Posterior cingulate gyrus (tissue), 11 donors: ENCODE measurements around the gene CRACR2A.

Experiments used
- DNase-seq, 10 donors: peaks; one replicate each; pipeline versions ENCODE4 v3.0.0 to v3.0.0-alpha.2; 2020 to 2021; ENCODE audit warnings: mixed read lengths in 3 of 10
- intact Hi-C: fragments of 100-400 bp; cut with DNase I; formaldehyde crosslinking; loops from one replicate; pipeline ENCODE4 v1.15.1; 2023

Gene CRACR2A

DNA sequence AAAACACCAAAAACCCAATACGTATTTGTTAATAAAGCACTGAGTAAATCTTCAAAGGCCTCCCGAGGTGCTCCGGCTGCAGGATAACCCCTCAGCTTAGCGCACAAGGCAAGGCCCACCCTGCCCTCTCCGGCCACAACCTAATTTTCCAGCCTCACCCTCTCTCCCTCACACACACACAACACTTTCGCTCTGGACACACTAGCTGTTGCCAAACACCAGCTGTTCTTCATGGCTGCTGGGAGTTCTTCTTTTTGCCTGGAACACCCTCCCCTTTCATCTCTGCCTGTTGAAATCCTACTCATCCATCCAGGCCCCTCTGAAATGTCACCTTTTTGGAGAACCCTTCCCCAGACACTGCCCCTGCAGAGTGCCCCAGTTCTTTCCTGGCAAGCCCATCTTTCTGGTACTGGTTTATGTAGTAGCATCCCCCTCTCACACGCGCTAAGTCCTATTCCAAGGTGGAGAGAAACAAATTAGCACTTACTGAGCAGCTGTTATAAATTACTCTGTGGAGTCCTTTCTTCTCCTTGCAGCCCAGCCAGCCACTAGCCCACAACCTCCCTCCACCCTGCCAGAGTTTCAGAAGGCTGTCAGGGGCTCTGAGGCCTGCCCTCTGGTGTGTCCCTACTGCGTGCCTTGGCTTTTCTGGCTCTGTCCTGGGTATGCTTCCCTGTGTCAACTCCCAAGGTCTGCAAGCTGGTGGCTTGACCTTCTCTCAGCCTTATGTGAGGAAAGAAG is 805 bp upstream of the CRACR2A start:
- DNase-seq, result peak in 1 of 10 donors; percentile 43
- intact Hi-C loops, result no loop called here

DNA sequence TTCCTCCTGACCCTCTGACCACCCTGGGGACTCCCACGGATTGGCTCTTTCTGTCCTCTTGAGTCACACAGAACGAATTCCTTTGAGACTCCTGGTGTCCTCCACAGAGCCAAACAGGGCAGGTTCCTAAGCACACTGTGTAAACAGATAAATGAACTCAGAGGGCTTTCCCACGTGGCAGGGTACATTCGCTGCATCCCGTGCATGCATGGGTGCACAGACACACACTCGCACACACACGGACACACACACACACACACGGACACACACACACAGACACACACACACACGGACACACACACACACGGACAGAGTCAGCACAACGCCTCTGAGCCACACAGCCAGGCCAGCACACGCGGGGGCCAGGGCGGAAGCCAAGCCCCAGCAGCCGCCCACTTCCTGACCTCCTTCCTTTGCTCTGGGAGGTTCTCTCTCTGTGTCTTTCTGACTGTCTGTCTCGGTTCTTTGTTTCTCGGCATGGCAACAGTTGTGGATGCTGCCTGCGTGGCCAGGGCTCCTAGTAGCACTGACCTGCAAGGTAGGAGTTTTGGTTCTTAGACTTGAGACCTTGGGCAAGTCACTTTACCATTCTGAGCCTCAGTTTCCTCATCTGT is 706 bp downstream of the CRACR2A start:
- intact Hi-C loops, result no loop called here
- peak in 1 of 10 donors; percentile 45 for DNase-seq

- intact Hi-C loops, result no loop called here
- peak in 1 of 10 donors; percentile 43 for DNase-seq
Measured at GRCh38 chr12:3751151-3752095, 1.5 kb downstream of the CRACR2A start.

GRCh38 chr12:3750616-3751015 is 2.3 kb downstream of the CRACR2A start:
- DNase-seq, result peak in 1 of 10 donors; percentile 16
- intact Hi-C loops, result no loop called here

- intact Hi-C loops, result no loop called here
- peak in 1 of 10 donors; percentile 21 for DNase-seq
Measured at GRCh38 chr12:3748620-3749019, 4.3 kb downstream of the CRACR2A start.

GRCh38 chr12:3747976-3748619 is 4.8 kb downstream of the CRACR2A start:
- DNase-seq, result peak in 1 of 10 donors; percentile 57
- intact Hi-C loops, result no loop called here

- intact Hi-C loops, result no loop called here
- DNase-seq, result peak in 1 of 10 donors; percentile 73
Measured at GRCh38 chr12:3747543-3747942, 5.4 kb downstream of the CRACR2A start.

- DNase-seq, result no peak
- intact Hi-C loops, result no loop called here
Measured at GRCh38 chr12:3746758-3747157, 6.2 kb downstream of the CRACR2A start.

DNA sequence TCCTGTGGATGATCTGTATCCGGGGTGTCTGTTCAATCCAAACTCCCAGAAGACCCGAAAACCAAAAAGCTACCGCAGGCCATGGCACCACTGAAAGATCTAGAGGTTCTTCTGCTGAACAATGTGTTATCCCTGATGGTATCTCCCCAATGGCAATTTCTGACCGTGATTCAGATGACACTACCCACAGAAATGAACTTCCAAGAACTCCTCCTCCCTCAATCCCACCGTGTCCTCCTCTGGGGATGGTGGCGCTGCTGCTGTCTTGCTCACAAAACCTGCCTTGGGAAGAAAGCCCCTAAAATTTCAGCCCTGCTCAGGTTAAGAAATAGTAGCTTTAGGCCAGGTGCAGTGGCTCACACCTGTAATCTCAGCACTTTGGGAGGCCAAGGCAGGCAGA is 7.8 kb downstream of the CRACR2A start:
- intact Hi-C loops, result no loop called here
- no peak for DNase-seq

DNA sequence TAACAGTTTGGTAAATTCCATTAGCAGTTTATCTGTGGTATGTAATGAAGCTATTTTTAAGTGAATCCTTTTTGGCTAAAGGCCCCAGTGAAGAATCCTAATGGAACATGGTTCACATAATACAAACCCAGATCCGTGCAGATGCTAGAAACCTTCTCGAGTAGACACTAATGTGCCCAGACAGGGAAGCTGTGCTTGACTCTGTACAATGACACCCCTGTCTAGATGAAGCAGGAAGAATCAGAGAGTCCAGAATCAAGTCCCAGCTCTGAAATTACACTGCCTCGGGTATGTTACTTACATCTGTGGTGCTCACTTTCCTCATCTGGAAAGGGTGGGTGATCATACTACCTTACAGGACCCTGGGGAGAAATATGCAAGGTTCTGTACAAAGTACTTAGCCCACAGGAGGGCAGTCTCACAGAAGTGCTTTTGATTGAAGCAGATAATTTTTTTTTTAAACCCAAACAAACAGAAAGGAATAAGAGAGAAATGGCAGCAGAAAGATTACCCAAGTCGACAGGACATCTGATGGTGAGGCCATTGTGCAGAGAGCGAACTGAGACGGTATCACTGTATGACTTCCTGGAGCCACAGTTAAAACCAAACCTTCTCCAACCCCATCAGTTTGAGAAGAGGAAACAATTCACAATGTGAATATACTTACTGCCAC is 8.5 kb downstream of the CRACR2A start:
- DNase-seq, result no peak
- intact Hi-C loops, result no loop called here

- no peak for DNase-seq
- intact Hi-C loops, result no loop called here
Measured at GRCh38 chr12:3743803-3744202, 9.1 kb downstream of the CRACR2A start.

DNA sequence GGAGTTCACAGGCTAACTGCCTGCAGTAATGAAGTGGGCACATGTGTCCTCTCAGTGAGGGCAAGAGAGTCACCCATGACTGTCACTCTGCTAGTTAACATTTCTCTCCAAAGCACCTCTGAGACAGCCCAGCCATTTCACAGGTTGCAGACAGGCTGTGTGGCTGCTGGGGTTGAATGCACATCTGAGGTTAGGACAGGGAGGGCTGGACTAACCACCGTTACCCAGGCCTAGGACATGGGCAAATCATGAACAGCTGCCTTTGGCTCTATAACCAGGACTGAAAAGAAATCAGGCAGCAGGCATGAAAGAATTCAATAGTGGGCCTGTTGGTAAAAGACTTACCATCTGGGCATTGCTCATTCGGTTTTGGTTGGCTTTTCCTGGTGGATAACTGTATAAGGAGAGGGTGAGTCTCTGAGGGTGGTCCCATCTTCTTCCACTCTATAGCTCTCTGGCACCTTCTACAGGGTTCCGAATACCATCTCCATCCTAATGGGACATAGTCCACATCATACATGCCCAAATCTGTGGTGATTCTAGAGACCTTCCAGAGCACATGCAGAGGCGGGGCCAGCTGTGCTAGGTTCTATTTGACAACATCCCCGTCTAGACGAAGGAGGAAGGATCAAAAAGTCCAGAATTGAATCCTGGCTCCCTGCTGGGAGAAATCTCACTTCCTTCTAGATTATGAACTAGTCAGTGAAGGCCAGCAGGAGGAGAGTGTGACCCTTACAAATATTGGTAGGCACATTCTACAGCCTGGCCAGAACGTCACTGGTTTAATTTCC is 10.8 kb downstream of the CRACR2A start:
- intact Hi-C loops, result no loop called here
- DNase-seq, result no peak

GRCh38 chr12:3740480-3741231 is 12.3 kb downstream of the CRACR2A start:
- intact Hi-C loops, result no loop called here
- no peak for DNase-seq

- DNase-seq, result no peak
- intact Hi-C loops, result no loop called here
Measured at GRCh38 chr12:3735432-3735831, 17.5 kb downstream of the CRACR2A start.

DNA sequence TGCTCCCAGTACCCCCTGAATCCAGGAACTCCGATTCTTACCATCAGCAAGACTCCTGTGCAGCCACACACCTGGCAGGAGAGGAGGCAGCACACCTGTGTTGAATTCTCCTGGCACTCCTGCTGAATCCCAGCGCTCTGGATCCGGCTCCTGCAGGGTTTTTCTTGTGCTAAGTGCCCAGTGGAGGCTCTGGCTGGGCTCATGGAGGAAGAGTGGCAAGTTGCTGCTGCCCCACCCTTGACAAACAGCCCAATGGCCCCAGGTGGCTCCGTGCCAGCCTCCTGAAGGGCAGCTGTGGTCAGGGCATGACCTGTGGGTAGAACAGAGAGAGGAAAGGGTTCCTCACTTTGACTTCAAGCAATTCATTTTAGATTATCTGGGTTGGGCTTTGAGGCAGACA is 20.0 kb downstream of the CRACR2A start:
- DNase-seq, result no peak
- intact Hi-C loops, result no loop called here

DNA sequence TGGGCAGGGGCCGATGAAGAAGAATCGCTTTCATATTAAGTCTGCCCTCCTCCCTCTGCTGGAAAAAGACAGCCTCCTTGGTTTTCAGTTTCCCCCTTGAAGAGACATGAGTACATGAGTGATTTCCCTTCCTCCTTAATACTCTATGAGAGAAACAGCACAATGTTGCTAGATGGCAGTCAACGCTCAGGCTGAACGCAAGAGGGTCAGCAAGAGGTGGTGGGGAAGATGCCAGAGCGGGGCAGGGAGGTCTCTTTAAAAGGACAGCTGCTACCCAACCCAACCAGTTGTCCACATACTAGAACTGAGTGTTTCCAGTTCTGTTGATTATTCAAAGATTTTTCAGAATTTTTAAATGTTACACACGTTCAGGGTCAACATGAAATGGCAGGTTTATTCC is 22.8 kb downstream of the CRACR2A start:
- DNase-seq, result no peak
- intact Hi-C loops, result no loop called here

DNA sequence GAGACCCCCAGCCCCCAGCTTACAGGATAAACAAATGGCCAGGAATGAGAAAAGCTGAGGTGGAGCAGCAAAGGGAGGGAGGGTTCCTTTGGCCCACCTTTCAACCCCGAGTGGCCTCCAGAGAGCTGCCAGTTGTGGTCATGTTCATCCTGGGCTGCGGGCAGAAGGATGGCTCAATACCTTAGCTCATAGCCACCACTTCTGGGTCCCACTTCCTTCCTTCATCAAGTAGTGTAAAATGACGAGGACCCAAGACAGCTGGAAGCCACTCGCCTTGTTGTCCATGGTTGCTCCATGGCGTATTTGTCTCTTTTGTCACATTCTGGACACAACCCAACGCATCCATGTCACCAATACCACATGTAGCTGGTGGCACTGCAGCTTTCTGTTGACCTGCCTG is 24.2 kb downstream of the CRACR2A start:
- DNase-seq, result no peak
- intact Hi-C loops, result no loop called here

- intact Hi-C loops, result no loop called here
- no peak for DNase-seq
Measured at GRCh38 chr12:3727877-3728632, 24.9 kb downstream of the CRACR2A start.
